Lung (tissue), 16 donors: Measurements from ENCODE around the gene SFN. TPM values are rescaled to one million over a fixed set of nuclear protein-coding genes. Genes with fewer than 3 reads are reported as not detected.
A peak's percentile ranks its signal among the peaks of the same experiment; 100 is the strongest.

ENCODE experiments used
- ATAC-seq: fragments of 200-7000 bp; cut with Tn5 transposase; one replicate; pipeline ENCODE4 v1.9.1; 2020; ENCODE audit warnings: moderate number of reproducible peaks; ENCODE audit not compliant: insufficient read depth, low FRiP score
- DNase-seq, 3 donors: peaks; one replicate each; pipeline ENCODE4 v3.0.0-alpha.2; 2013 to 2017
- H3K27ac ChIP-seq, 2 donors: one replicate each; pipeline ENCODE4 v1.5.1; 2013; ENCODE audit warnings: mild to moderate bottlenecking in 2 of 2, moderate library complexity in 2 of 2, control low read depth in 1 of 2, inconsistent platforms in 1 of 2, low read depth in 1 of 2, low read length in 1 of 2
- H3K27me3 ChIP-seq, 3 donors: one replicate each; pipeline ENCODE4 v1.5.1; 2013; ENCODE audit warnings: low read length in 2 of 3; ENCODE audit not compliant: control insufficient read depth in 3 of 3, insufficient read depth in 3 of 3
- H3K36me3 ChIP-seq, 4 donors: one replicate each; pipeline ENCODE4 v1.5.1; 2013; ENCODE audit warnings: low read length in 4 of 4, mild to moderate bottlenecking in 1 of 4, moderate library complexity in 1 of 4; ENCODE audit not compliant: control insufficient read depth in 4 of 4, insufficient read depth in 4 of 4
- H3K4me1 ChIP-seq, 5 donors: one replicate each; pipeline ENCODE4 v1.5.1; 2013; ENCODE audit warnings: low read length in 5 of 5, mild to moderate bottlenecking in 2 of 5, moderate library complexity in 1 of 5; ENCODE audit not compliant: control insufficient read depth in 5 of 5, insufficient read depth in 5 of 5
- H3K4me3 ChIP-seq: one replicate; pipeline ENCODE4 v1.5.1; 2013; ENCODE audit warnings: mild to moderate bottlenecking, control low read depth, moderate library complexity
- H3K9ac ChIP-seq, 2 donors: one replicate each; pipeline ENCODE4 v1.5.1; 2013; ENCODE audit warnings: low read length in 2 of 2, control low read depth in 1 of 2; ENCODE audit not compliant: insufficient read depth in 1 of 2
- H3K9me3 ChIP-seq, 4 donors: one replicate each; pipeline ENCODE4 v1.5.1; 2013; ENCODE audit warnings: low read length in 3 of 4, mild to moderate bottlenecking in 1 of 4, moderate library complexity in 1 of 4; ENCODE audit not compliant: control insufficient read depth in 4 of 4, insufficient read depth in 3 of 4
- WGBS, 2 donors: extraction: QIAGEN DNeasy Blood & Tissue Kit; methylation state at CpG; one replicate each; pipeline ENCODE4 v1.1.7; 2013; 5-methylcytosine and 5-hydroxymethylcytosine counted together
- long read RNA-seq, 5 donors: transcript quantifications; one replicate each; lab custom pipeline, GENCODE V29; 2026
- polyA plus RNA-seq, 2 donors: library from polyadenylated mRNA; stranded (reverse); fragments of 200-250 nt; gene quantifications; one replicate each; pipeline ENCODE4 v1.2.1, GENCODE V29; 2013
- total RNA-seq, 2 donors: library from RNA; depleted of rRNA in 1 of 2; stranded (reverse); fragments of >200 nt in 1 of 2; gene quantifications; one replicate each; pipeline ENCODE4 v1.2.1, GENCODE V29; 2014 to 2021
- TF ChIP-seq, protein P1 (sequence below): IDR thresholded peaks from 2 replicates; pipeline ENCODE4 v1.5.1; 2012; ENCODE audit warnings: mild to moderate bottlenecking; ENCODE audit errors: control extremely low read depth, extremely low read depth
- donor health status: control.
- donor health status: control.
- donor health status: Bipolar disorder and iron deficiency.
- donor health status: healthy.
- donor health status: DM: yes; HTN: yes; CAD: no.

Gene SFN
- total RNA-seq (100 to 1,000 TPM in 1 of 2 donors, 1 to 10 TPM in 1; 1.4 to 118 TPM), polyA plus RNA-seq (100 to 1,000 TPM in 1 of 2 donors, 10 to 100 TPM in 1; 99.4 to 178 TPM)
- long read RNA-seq, donor 1, partial matches to known transcripts, result 0 of 4 reads
- long read RNA-seq, donor 1, other reads (novel, unspliced or antisense), result 0 of 4 reads
- long read RNA-seq, donor 2, result 0 reads
- long read RNA-seq, donor 3, partial matches to known transcripts, result 0 of 2 reads
- long read RNA-seq, donor 3, other reads (novel, unspliced or antisense), result 0 of 2 reads
- long read RNA-seq, donor 4, partial matches to known transcripts, result 0 of 2 reads
- long read RNA-seq, donor 4, other reads (novel, unspliced or antisense), result 0 of 2 reads
- long read RNA-seq, donor 5, partial matches to known transcripts, result 0 of 1 reads
- long read RNA-seq, donor 5, other reads (novel, unspliced or antisense), result 0 of 1 reads

DNA sequence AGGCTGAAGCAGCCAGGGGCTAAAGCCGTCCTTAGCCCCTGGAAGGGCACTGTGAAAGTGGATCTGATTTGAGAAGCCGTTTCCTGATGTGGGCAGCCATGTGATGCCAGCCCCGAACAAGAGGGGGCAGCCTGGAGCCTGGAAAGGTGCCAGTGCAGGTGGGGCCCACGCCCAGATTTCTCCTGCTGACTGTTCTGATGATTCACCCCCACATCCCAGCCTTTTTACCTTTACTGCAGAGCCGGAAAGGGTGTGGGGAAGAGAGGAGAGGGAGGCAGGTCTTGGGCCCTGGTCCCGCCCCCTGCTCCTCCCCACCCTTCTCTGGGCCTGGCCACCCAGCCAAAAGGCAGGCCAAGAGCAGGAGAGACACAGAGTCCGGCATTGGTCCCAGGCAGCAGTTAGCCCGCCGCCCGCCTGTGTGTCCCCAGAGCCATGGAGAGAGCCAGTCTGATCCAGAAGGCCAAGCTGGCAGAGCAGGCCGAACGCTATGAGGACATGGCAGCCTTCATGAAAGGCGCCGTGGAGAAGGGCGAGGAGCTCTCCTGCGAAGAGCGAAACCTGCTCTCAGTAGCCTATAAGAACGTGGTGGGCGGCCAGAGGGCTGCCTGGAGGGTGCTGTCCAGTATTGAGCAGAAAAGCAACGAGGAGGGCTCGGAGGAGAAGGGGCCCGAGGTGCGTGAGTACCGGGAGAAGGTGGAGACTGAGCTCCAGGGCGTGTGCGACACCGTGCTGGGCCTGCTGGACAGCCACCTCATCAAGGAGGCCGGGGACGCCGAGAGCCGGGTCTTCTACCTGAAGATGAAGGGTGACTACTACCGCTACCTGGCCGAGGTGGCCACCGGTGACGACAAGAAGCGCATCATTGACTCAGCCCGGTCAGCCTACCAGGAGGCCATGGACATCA, at the start of gene SFN:
SFN (plus strand) TSS at position 369 of the 904 bp plus-strand sequence; CDS start at position 433, 64 bp downstream.
- H3K27ac ChIP-seq, result peak within 1 kb of the TSS in 1 of 2 donors; percentile 82
- H3K4me1 ChIP-seq, result peaks cover 0 to 12% (median 0%) of the 10 kb centered on the region in 5 donors
- H3K9ac ChIP-seq, result no peak within 1 kb of the TSS
- TF ChIP-seq, protein P1, sequence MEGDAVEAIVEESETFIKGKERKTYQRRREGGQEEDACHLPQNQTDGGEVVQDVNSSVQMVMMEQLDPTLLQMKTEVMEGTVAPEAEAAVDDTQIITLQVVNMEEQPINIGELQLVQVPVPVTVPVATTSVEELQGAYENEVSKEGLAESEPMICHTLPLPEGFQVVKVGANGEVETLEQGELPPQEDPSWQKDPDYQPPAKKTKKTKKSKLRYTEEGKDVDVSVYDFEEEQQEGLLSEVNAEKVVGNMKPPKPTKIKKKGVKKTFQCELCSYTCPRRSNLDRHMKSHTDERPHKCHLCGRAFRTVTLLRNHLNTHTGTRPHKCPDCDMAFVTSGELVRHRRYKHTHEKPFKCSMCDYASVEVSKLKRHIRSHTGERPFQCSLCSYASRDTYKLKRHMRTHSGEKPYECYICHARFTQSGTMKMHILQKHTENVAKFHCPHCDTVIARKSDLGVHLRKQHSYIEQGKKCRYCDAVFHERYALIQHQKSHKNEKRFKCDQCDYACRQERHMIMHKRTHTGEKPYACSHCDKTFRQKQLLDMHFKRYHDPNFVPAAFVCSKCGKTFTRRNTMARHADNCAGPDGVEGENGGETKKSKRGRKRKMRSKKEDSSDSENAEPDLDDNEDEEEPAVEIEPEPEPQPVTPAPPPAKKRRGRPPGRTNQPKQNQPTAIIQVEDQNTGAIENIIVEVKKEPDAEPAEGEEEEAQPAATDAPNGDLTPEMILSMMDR, result no peak
- ATAC-seq, result peak; percentile 42
- peaks cover 0 to 1% (median 0%) of the 10 kb centered on the region in 4 donors for H3K36me3 ChIP-seq
- WGBS, 2 donors, result 71 to 90% methylated on average over 37 of the region's 37 CpGs
- no peaks in the 10 kb centered on the region for H3K9me3 ChIP-seq
- DNase-seq, result no peak
- H3K27me3 ChIP-seq, result no peaks in the 10 kb centered on the region
- peak within 1 kb of the TSS; percentile 49 for H3K4me3 ChIP-seq

GRCh38 chr1:26814377-26814776, 48.6 kb upstream of the SFN start:
- H3K36me3 ChIP-seq, result no peaks in the 10 kb centered on the region
- no peaks in the 10 kb centered on the region for H3K9me3 ChIP-seq
- ATAC-seq (no peak), DNase-seq (no peak)
- 45 to 81% methylated on average over 2 of the region's 2 CpGs for WGBS, 2 donors
- TF ChIP-seq, protein P1, result no peak
- no peaks in the 10 kb centered on the region for H3K4me1 ChIP-seq
- no peak overlapping the region for H3K9ac ChIP-seq
- H3K27me3 ChIP-seq, result no peaks in the 10 kb centered on the region
- no peak overlapping the region for H3K27ac ChIP-seq
- no peak overlapping the region for H3K4me3 ChIP-seq

GRCh38 chr1:26814893-26815292, 48.1 kb upstream of the SFN start:
- no peak for ATAC-seq
- Histone ChIP-seq H3K4me1 (no peaks in the 10 kb centered on the region), H3K36me3 (no peaks in the 10 kb centered on the region), H3K9me3 (no peaks in the 10 kb centered on the region), H3K9ac (no peak overlapping the region), H3K4me3 (no peak overlapping the region), H3K27ac (no peak overlapping the region), H3K27me3 (no peaks in the 10 kb centered on the region)
- DNase-seq, result no peak
- TF ChIP-seq, protein P1, result no peak
- 92 to 95% methylated on average over 3 of the region's 3 CpGs for WGBS, 2 donors
